Measurements from ENCODE around the gene IRGC.

IRGC gene

GRCh38 chr19:43691755-43692154 is 24.1 kb upstream of the IRGC start:
- DNase-seq = no peak

GRCh38 chr19:43692385-43692784 is 23.5 kb upstream of the IRGC start:
- no peak for DNase-seq

- no peak for DNase-seq
Measured at GRCh38 chr19:43692877-43693276, 23.0 kb upstream of the IRGC start.

- no peak for DNase-seq
Measured at GRCh38 chr19:43694553-43694952, 21.3 kb upstream of the IRGC start.

- no peak for DNase-seq
Measured at GRCh38 chr19:43695985-43696704, 19.7 kb upstream of the IRGC start.

- DNase-seq = no peak
Measured at GRCh38 chr19:43697295-43697694, 18.6 kb upstream of the IRGC start.

- no peak for DNase-seq
Measured at GRCh38 chr19:43699506-43700394, 16.1 kb upstream of the IRGC start.

- no peak for DNase-seq
Measured at GRCh38 chr19:43700395-43701000, 15.4 kb upstream of the IRGC start.

- no peak for DNase-seq
Measured at GRCh38 chr19:43704002-43704705, 11.7 kb upstream of the IRGC start.

- DNase-seq = no peak
Measured at GRCh38 chr19:43705729-43706128, 10.1 kb upstream of the IRGC start.

- DNase-seq = no peak
Measured at GRCh38 chr19:43707158-43707712, 8.6 kb upstream of the IRGC start.

- DNase-seq = no peak
Measured at GRCh38 chr19:43708716-43709115, 7.2 kb upstream of the IRGC start.

- DNase-seq = no peak
Measured at GRCh38 chr19:43711751-43712355, 4.0 kb upstream of the IRGC start.

- DNase-seq = no peak
Measured at GRCh38 chr19:43713208-43713607, 2.7 kb upstream of the IRGC start.

GRCh38 chr19:43718627-43719377 is 2.9 kb downstream of the IRGC start:
- DNase-seq = no peak

GRCh38 chr19:43719378-43719868 is 3.5 kb downstream of the IRGC start:
- DNase-seq = no peak

- no peak for DNase-seq
Measured at GRCh38 chr19:43719918-43720317, 4.0 kb downstream of the IRGC start.

GRCh38 chr19:43720936-43721335 is 5.1 kb downstream of the IRGC start:
- no peak for DNase-seq

- no peak for DNase-seq
Measured at GRCh38 chr19:43721469-43722048, 5.7 kb downstream of the IRGC start.

GRCh38 chr19:43723588-43723987 is 7.7 kb downstream of the IRGC start:
- DNase-seq = no peak

- DNase-seq = no peak
Measured at GRCh38 chr19:43724896-43725295, 9.0 kb downstream of the IRGC start.
